ENCODE data around the gene PTPA.
"Not testable (repeated sequence)": the region's sequence is repeated elsewhere in the genome, so short reads cannot be mapped to it uniquely, and the experiment has no call there.

The PTPA gene

DNA sequence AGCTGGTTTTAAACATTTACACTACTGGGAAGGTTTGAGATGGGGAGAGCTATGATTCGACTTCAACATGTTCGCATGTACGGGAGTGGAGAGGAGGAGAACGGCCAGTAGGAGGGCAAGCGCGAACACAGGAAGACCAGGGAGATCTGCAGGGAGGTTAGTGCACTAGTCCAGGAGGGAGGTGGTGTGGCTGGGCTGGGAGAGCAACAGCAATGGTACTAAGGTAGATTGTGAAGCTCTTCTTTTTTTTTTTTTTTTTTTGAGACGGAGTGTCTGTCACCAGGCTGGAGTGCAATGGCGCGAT, 50.3 kb downstream of the PTPA start:
- DNase-seq: no peak

DNA sequence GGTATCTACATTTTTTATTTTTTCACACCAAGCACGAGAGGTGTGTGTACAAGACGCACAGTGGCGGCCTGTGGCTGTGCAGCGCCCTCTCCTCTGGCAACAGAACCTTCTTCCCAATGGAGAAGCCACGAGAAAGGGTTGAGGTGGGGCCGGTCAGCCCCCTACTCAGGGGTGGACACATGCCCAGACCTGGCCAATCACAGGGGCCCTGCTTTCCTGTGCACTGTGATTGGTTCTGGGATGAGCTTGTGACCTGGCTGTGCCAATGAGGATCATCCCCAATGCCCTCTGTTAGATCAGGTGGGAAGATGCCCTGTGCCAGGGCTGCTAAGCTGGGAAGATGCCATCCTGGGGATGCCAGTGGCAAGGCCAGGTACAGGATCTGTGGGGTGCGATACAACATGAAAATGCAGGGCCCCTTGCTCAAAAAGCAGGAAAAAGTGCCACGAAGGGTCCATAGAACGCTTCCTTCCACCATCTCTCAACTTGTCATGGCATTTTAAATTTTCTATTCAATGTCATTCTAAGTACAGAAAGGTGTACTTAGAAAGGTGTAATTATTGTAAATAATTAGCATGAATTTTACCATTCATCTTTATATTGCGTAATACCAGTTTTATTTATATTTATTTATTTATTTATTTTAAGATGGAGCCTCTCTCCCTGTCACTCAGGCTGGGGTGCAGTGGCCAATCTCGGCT, 51.4 kb downstream of the PTPA start:
- no peak for DNase-seq

DNA sequence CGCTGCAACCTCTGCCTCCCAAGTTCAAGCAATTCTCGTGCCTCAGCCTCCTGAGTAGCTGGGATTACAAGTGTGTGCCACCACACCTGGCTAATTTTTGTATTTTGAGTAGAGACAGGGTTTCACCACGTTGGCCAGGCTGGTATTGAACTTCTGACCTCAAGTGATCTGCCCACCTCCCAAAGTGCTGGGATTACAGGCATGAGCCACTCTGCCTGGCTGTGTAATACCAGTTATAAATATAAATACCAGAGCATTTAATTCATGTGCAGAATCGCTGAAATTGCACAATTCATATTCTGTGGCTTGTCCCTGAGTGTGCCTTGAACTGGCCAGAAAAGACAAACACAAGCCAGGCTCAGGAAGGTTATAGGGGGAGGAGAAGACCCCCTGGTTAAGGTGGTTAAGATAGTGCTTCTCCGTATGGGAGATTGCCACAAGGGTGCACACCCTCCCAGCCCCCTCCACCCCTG, 52.0 kb downstream of the PTPA start:
- not testable (repeated sequence) for DNase-seq

- no peak for DNase-seq
Measured at GRCh38 chr9:129163753-129164152, 52.5 kb downstream of the PTPA start.

- DNase-seq: no peak
Measured at GRCh38 chr9:129164246-129164930, 53.2 kb downstream of the PTPA start.

GRCh38 chr9:129165198-129165597, 54.0 kb downstream of the PTPA start:
- no peak for DNase-seq

GRCh38 chr9:129166623-129167557, 55.7 kb downstream of the PTPA start:
- DNase-seq: peak; percentile 12 to 15

DNA sequence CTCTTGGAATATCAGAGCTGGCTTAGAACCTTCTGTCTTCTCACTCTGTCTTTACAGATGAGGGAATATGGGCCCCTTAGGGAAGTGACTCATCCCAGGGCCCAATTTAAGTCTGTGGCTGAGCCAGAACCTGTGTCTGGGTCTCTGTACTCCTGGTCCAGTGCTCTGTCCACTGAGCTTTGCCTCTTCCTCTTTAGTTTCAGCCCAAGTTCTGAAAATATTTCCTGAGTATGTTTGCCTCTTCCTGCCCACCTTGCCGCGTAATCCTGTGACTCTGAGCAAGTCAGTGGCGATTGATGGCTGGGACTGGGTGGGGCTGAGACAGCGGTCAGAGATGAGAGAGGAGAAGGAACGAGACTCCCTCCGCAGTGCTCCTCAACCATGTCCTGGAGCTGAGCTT, 59.0 kb downstream of the PTPA start:
- no peak for DNase-seq

- no peak for DNase-seq
Measured at GRCh38 chr9:129171993-129172751, 61.0 kb downstream of the PTPA start.

DNA sequence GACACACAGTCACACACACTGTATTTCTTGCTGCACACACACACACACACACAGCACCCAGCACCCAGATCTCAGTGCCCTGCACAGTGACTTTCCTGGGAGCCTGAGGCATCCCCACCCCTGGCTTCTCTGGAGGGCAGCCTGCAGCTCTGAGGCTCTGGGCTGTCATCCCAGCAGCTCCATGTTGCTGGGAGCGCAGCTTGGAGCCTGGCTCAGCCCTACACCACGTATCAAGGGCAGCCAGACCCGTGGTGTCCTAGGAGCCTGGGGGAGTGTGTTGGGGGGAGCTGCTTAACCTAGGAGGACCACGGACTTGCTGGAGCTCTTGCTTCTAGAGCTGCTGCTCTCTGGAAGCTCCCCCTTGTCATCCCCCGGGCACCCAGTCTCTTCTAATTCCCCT, 61.6 kb downstream of the PTPA start:
- DNase-seq: no peak

- DNase-seq: no peak
Measured at GRCh38 chr9:129173296-129174101, 62.3 kb downstream of the PTPA start.

DNA sequence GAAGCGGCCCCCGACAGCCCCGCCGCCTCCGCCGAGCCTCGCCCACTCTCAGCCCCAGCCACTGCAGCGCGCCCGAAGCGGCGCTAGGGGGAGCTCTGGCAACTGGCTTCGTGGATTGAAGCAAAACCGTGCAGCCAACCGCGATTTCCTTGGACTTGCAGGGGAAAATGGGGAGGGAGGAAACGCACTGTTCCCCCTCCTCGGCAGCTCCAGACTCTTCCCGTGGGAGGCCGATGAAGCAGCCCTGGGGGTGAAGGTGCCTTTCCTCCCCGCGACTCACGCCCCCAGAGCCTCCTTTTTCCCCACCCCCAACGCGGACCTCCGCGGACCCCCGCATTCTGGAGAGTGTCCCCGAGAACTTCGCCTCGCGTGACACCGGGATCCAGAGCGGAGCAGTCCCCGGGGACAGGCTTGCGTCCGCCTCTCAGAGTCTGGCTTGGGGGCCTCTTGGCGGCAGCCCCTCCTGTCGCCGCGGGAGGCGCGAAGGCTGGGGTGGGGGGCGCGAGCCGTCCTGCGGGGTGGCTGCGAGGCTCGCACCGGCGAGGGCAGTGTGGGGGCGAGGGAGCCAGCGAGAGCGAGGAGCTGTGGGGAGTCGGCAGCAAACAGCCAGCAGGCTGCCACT, 63.0 kb downstream of the PTPA start:
- peak; percentile 74 to 83 for DNase-seq

DNA sequence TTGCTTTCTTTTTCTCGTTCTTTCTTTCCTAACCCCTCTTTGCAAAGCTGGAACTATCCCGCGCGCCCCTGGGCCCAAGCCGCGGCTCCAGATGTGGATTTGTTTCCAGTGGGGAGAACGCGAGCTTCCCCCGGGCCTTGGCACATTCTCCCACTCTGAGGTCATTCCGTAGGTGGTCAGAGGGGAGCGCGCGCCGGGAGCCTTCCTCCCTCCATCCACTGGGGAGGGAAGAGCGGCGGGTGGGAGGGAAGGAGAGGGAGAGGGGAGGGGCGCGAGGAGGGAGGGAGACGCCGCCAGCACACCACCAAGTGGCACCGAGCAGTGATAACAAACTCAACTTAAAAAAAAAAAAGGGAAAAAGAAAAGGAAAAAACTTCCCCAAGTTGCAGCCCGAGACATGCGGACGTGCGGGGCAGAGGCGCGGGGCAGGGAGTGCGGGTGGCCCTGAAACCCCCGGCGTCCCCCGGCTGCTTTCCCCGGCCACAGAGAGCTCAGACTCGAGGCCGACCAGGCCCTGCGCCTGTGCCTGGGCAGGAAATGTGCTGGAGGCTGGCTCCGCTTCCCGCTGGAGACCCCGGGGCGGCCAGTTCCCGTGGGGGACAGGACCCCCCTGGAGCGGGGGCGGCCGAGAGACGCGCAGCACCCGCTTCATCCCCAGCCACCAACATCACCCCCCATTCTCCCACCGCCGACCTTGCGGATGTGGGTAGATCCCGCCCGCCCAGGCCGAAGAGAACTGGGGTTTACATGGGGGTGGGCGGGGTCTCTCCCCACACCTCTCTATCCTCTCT, 63.7 kb downstream of the PTPA start:
- DNase-seq: peak in 1 of 2 donors; percentile 46

GRCh38 chr9:129175515-129175824, 64.3 kb downstream of the PTPA start:
- DNase-seq: no peak

GRCh38 chr9:129175825-129176633, 64.8 kb downstream of the PTPA start:
- peak; percentile 69 to 74 for DNase-seq

- peak in 1 of 2 donors; percentile 12 for DNase-seq
Measured at GRCh38 chr9:129176701-129177442, 65.7 kb downstream of the PTPA start.

GRCh38 chr9:129177443-129177790, 66.2 kb downstream of the PTPA start:
- no peak for DNase-seq

DNA sequence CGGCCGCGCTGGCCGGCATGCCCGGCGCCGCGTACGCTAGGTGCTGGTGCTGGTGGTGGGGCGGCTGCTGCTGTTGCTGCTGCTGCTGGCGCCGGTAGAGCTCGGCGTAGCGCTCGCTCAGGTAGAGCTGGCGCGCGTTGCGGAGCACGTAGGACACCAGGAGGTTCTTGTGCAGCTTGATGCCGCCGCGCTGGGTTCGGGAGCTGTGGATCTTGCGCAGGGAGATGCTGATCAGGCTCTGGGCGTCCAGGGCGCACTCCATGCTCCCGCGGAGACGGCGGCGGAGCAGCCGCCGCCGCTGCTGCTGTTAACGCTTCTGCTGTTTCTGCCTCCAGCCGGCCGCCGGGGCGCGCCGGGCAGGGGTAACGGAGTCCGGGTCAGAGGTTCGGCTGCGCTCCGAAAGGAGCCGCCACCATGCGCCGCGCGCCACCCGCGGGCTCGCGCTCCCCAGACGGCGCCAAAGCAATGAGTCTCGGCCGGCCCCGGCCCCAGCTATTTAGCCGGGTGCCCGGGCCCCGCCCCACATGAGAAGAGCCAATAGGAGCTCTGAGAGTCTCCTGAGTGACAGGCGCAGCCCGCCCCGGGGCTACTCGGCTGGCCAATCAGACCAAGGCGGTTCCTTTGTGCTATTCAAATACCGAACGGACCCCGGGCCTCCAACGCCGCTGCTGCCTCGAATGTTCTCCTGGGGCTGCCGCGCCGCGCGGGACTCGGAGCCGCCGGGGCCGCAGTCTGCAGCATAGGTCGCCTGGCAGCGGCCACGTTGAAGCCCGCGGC, 66.8 kb downstream of the PTPA start, which contains the start of gene IER5L:
IER5L (minus strand) TSS at position 471 of the 777 bp plus-strand sequence; CDS start at position 262, 209 bp downstream.
- peak; percentile 95 to 96 for DNase-seq
